HG03095 (cell line): Measurements from ENCODE around the gene CYP2D6.
"Not testable (repeated sequence)": the region's sequence is repeated elsewhere in the genome, so short reads cannot be mapped to it uniquely, and the experiment has no call there.

Source experiments
- ATAC-seq: cut with Tn5 transposase; IDR thresholded peaks from one replicate; pipeline ENCODE4 v1.9.1; 2021; ENCODE audit warnings: moderate library complexity; ENCODE audit not compliant: unreplicated experiment

Gene CYP2D6

DNA sequence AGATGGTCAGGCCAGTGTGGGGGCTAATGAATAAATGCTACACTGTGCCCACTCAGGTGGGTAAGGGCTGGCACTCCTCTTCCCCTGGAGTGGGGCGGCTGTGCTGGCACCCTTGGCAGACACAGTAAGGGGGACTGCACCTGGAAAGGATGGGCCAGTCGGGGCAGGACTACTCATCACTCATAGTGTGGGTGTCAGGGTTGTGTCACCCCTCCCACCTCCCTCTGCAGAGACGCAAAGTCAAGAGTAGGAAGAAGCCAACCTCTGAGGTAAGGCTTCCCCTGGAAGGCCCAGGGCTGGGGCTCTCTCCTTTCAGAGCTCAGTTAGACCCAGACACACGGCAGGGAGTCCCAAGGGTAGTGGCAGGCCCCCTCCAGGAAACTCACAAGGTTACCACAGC lies 5.1 kb upstream of the CYP2D6 start:
- not testable (repeated sequence) for ATAC-seq

DNA sequence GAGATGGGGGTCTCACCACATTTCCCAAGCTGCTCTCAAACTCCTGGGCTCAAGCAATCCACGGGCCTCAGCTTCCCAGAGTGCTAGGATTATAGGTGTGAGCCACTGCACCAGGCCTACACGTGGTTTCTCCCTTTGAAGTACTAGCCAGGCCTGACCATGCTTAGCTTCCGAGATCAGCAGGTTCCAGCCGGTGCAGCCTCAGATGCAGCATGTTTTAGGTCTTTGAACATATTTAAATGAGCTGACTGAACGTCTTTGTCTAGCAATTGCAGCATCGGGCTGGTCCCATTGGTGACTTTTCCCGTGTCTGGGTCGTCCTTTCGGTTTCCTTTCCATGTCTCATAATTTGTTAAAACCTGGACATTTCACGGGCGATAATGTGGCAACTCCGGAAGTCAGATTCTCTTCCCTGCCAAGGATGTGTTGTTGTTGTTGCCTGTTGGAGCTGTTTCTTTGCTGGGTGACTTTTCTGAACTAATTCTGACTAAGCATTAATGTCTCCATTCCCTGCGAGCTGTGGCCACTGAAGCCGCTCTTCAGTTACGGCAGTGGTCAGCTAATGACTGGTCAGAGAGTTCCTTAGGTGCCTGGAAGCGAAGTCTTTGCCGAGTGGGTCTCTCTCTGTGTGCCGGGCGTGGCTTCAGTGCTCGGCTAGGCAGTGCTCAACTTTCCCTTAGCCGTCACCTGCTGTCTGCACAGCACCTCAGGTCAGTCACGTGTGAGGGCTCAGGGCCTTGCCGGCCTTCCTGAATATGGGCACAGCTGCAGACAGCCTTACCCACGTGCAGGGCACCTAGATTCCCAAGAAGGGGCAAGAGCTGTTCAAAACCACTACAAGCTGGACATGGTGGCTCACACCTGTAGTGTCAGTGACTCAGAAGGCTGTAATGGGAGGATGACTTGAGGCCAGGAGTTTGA lies 3.8 kb upstream of the CYP2D6 start:
- no peak for ATAC-seq

DNA sequence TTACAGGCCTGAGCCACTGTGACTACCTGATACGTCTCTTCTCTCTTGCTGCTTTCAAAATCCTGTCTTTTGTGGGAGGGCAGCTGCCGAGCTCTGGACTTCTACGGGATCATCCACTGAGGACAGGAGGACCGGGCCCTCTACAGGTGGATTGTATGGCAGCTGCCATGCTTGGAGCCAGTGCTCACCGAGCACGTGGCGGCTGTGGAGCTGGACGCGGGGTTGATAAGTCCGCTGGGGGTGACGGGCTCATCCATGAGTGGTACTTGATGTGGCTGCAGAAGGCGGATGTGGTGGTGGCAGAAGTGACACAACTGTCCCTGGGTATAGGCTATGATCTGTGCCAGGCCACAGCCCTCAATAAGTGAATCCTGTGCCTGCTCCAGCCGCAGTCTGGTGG lies 1.8 kb upstream of the CYP2D6 start:
- no peak for ATAC-seq

DNA sequence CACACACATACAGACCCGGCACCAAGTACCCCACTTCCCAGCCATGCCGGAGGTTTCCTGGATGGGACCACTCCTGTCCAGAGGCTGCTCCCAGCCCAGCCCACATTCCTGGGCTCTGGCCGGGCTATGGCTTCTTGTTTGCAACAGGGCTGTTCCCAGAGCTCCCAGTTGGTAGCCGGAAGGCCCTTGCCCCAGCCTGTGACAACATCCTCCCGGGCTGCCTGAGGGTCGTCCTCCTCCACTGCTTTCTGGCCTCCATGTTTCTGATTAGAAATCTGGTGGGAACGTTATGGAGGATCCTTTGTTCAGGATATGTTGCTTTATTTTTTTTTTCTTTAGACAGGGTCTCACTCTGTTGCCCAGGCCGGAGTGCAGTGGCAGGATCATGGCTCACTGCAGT lies 952 bp upstream of the CYP2D6 start:
- ATAC-seq, result no peak

DNA sequence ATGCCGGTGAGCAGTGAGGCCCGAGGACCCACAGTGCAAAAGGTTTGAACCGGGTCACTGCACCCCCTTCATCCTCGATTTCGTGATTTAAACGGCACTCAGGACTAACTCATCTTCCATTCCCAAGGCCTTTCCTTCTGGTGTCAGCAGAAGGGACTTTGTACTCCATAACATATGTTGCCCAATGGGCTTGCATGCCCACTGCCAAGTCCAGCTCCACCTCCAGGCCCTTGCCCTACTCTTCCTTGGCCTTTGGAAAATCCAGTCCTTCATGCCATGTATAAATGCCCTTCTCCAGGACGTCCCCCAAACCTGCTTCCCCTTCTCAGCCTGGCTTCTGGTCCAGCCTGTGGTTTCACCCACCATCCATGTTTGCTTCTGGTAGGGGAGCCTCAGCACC lies 428 bp downstream of the CYP2D6 start:
- ATAC-seq, result not testable (repeated sequence)

DNA sequence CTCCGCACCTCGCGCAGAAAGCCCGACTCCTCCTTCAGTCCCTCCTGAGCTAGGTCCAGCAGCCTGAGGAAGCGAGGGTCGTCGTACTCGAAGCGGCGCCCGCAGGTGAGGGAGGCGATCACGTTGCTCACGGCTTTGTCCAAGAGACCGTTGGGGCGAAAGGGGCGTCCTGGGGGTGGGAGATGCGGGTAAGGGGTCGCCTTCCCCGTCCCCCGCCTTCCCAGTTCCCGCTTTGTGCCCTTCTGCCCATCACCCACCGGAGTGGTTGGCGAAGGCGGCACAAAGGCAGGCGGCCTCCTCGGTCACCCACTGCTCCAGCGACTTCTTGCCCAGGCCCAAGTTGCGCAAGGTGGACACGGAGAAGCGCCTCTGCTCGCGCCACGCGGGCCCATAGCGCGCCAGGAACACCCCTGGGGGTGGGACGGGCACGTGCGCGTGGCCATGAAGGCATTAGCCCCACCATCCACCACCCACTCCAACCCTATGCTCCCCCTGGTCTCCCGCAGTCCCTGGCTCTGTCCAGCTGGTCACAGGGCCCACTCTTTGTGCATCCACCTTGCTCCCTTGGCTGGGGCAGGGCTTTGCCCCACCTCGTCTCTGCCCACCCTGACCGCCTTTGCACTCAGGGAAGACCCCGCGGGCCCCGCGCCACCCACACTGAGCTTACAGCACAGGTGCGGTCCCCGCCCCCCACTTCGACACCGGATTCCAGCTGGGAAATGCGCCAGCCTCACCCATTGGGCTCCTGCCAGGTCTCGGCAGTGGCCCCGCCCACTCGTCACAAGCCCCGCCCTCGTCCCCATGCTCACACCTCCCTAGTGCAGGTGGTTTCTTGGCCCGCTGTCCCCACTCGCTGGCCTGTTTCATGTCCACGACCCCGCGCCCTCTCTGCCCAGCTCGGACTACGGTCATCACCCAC lies 1.6 kb downstream of the CYP2D6 start:
- ATAC-seq, result not testable (repeated sequence)

DNA sequence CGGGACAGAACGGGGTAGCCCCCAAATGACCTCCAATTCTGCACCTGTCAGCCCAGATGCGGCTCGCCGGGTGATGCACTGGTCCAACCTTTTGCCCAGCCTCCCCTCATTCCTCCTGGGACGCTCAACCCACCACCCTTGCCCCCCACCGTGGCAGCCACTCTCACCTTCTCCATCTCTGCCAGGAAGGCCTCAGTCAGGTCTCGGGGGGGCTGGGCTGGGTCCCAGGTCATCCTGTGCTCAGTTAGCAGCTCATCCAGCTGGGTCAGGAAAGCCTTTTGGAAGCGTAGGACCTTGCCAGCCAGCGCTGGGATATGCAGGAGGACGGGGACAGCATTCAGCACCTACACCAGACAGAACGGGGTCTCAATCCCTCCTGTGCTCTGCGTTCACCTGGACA lies 2.6 kb downstream of the CYP2D6 start:
- ATAC-seq, result not testable (repeated sequence)

DNA sequence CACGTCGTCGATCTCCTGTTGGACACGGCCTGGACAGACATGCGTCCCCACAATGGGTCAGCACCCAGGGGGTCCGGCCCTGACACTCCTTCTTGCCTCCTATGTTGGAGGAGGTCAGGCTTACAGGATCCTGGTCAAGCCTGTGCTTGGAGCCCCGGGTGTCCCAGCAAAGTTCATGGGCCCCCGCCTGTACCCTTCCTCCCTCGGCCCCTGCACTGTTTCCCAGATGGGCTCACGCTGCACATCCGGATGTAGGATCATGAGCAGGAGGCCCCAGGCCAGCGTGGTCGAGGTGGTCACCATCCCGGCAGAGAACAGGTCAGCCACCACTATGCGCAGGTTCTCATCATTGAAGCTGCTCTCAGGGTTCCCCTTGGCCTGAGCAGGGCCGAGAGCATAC lies 3.0 kb downstream of the CYP2D6 start:
- no peak for ATAC-seq

DNA sequence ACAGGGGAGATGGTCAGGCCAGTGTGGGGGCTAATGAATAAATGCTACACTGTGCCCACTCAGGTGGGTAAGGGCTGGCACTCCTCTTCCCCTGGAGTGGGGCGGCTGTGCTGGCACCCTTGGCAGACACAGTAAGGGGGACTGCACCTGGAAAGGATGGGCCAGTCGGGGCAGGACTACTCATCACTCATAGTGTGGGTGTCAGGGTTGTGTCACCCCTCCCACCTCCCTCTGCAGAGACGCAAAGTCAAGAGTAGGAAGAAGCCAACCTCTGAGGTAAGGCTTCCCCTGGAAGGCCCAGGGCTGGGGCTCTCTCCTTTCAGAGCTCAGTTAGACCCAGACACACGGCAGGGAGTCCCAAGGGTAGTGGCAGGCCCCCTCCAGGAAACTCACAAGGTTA lies 7.1 kb downstream of the CYP2D6 start:
- not testable (repeated sequence) for ATAC-seq

DNA sequence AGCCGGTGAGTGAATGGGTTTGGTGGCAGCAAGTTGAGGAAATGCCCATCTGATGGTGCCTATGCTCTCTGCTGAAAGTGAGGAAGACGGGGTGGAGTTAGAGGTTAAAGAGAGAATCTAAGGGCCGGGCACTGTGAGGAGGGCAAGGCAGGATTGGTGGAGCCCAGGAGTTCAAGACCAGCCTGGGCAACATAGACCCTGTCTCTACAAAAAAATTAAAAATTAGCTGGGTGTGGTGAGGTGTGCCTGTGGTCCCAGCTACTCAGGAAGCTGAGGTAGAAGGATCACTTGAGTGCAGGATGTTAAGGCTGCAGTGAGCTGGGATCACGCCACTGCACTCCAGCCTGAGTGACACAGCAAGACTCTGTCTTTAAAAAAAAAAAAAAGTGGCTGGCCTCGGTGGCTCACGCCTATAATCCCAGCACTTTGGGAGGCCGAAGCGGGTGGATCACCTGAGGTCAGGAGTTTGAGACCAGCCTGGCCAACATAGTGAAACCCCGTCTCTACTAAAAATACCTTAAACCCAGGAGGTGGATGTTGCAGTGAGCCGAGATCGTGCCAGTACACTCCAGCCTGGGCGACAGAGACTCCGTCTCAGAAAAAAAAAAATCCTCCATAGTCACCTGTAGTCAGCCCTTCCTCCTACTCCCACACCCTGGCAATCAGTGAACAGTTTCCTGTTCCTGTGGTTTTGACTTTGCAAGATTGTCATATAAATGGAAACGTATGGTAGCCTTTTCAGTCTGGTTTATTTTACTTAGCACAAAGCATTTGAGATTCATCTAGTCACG lies 10.2 kb downstream of the CYP2D6 start:
- ATAC-seq, result not testable (repeated sequence)

DNA sequence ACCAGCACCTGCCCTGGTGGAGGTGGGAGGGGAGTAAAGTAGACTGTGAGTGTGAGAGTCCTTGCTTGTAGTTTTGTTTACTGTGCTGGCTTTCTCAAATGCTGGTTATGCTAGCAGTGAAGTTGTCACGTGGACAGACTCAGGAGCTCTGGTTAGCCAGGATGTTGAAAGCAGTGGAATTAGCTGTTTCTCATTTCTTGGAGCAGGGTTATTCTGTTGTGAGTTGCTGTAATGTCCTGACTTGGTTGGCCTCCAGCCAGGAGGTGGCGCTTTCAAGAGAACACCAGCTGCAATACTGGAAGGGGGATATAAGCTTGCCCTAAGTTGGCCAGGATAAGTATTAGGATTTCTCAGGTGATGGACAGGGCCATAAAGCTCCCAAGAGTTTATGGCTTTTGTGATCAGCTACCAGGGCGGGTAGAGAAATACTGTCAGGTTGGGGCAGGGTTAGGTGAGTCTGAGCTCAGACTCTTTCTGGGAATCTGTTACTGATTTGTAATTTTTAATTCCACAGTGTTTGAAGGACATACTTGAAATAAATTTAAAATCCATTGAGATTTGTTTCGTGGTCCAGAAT lies 13.7 kb downstream of the CYP2D6 start:
- no peak for ATAC-seq

DNA sequence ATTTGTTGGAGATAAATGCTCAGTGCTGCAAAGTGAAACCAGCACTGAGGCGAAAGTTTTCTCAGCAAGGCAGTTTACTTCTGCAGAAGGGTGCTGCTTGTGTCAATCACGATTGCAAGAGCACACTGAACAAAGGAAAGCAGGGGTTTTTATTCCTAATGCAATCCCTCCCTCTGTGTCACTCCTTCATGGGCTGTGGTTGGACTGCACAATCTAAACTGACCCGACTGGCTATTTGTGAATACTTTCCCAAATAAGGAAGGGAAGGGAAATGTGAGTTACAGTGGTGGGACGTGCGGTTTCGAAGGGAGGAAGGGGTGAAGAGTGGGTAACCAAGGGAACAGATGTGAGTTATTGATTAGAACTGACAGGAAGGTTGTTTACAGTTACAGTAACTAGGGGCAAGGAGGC lies 15.2 kb downstream of the CYP2D6 start:
- ATAC-seq, result not testable (repeated sequence)

DNA sequence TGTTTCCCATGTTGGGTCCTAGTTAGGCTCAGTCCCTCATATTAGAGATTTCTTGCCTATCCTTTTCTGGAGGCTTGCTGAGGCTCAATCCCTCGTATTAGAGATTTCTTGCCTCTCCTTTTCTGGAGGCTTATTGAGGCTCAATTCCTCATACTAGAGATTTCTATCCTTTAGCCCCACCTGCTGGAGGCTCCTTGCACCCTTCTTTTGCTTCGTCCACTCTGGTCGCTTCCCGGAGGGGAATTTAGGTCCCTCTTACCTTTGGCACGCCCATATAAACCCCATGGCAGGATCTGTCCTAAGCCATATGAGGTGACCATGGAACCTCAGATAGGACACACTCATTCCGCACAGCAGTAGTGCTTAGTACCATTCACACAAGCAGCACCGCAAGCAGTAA lies 15.9 kb downstream of the CYP2D6 start:
- no peak for ATAC-seq

DNA sequence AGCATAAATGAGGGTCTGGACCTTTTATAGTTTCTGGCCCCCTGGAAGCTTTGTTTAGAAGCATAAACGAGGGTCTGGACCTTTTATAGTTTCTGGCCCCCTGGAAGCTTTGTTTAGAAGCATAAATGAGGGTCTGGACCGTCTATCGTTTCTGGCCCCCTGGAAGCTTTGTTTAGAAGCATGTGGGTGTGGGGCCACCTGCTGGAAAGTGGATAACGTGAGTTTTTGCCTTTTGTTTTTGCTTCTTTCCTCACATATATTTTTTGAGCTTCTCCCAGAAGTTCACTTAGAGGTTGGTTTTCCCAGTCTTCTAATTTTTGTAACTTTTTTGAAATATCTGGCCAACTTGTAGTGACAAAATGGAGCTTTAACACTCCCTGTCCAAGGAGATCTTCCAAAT lies 17.8 kb downstream of the CYP2D6 start:
- ATAC-seq, result not testable (repeated sequence)

DNA sequence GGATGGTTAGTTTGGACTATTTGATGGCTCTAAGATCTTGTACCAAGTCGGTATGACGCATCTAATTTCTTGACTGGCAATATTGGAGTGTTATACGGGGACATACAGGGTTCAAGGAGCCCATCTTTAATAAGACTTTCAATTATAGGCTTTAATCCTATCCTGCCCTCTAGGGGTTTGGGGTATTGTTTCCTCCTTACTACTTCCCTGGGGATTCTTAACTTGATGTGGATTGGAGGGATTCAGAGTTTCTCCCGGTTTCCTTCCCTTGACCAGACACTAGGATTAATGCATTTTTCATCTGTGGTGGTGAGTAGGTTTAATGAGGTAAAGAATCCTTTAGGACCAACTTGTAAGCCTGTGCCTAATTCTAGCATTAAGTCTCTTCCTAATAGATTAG lies 18.8 kb downstream of the CYP2D6 start:
- ATAC-seq, result no peak

DNA sequence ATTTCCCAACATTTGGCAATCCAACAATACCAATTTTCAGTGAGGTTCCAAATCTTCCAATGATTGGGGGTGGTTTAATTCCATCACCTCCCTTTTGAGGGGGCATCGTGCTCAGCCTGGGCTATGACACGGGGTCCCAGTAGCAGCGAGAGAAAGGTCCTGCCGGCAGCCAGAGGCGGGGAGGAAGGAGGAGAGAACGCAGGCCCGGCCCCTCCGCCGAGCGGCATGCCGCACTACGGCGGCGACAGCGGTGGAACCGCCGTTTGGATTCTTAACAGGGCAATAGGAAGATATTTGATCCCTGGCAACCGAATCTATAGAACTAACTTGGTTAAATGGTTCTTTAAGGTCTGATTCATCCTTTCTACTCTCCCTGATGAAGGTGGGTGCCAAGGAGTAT lies 21.8 kb downstream of the CYP2D6 start:
- ATAC-seq, result no peak

DNA sequence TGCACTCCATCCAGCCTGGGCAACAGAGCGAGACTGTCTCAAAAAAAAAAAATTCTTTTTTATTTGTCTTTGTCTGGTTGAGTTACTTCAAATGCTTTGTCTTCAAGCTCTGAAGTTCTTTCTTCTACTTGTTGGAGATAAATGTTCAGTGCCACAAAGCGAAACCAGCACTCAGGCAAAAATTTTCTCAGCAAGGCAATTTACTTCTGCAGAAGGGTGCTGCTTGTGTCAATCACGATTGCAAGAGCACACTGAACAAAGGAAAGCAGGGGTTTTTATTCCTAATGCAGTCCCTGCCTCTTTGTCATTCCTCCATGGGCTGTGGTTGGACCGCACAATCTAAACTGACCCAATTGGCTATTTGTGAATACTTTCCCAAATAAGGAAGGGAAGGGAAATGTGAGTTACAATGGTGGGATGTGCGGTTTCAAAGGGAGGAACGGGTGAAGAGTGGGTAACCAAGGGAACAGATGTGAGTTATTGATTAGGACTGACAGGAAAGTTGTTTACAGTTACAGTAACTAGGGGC lies 26.2 kb downstream of the CYP2D6 start:
- not testable (repeated sequence) for ATAC-seq

DNA sequence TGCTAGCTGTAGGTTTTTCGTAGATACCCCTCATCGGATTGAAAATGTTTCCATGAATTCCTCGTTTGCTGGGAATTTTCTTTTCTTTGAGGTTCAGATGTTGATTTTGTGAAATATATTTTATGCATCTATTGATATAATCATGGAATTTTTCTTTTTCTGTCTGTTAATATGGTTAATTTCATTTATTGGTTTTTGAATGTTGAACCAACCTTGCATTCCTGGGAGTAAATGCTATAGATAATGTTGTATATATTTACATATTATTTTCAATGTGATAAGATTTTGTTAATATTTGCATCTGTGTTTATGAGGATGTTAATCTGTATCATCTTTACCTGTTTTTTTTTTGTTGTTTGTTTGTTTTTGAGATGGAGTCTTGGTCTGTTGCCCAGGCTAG lies 29.4 kb downstream of the CYP2D6 start:
- ATAC-seq, result no peak

DNA sequence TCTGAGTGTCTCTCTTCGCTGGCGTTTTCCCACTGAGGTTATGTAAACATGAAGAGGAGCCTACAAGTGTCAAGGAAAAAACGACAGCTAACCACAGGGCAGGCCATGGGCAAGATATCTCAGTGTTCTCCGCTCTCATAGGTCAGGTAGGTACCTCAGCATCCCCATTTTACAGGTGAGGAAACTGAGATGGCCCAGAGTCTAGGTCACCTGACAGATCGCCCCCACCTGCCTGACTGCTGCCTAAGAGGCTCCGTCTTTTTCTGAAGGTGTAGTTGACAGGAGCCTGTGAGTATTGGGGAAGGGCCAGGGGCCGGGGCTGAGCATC lies 39.2 kb downstream of the CYP2D6 start:
- ATAC-seq, result no peak
